ENCODE measurements around the gene EWSR1.
"Not testable (repeated sequence)": the region's sequence is repeated elsewhere in the genome, so short reads cannot be mapped to it uniquely, and the experiment has no call there.

The EWSR1 gene

DNA sequence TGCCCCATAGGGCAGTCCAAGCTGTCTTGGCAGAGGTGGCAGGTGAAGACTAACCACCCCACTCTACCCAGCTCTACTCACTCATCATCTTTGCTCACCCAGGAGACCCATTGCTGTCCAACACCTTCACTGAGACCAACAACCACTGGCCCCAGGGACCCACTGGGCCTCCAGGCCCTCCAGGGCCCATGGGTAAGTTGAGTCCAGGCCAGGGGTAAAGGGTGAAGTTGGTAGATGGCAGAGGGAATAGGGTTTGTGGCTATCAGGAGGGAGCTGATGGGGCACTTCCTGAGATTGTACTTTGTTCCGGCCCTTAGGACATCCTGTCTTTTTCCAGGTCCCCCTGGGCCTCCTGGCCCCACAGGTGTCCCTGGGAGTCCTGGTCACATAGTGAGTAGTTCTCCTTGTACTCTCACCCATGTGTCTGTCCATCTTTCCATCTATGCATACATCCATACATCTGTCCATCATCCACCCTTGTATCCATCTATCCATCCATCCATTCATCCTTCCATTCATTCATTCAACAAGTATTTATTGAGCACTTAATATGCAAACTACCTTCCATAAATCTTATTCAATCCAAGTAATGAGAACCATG is 34.7 kb upstream of the EWSR1 start:
- Histone ChIP-seq H3K4me3 (ENCODE audit: low read depth, low read length) (no peak overlapping the region), H3K36me3 (replicated peaks) (no peaks in the 10 kb centered on the region), H3K27ac (no peak overlapping the region), H3K27me3 (replicated peaks) (no peaks in the 10 kb centered on the region)
- in situ Hi-C loops (cut with HindIII; ENCODE audit: low pct_ligation_motif_present, low sequenced_read_pairs), result no loop called here
- DNase-seq, result no peak
- TF ChIP-seq, protein P1, sequence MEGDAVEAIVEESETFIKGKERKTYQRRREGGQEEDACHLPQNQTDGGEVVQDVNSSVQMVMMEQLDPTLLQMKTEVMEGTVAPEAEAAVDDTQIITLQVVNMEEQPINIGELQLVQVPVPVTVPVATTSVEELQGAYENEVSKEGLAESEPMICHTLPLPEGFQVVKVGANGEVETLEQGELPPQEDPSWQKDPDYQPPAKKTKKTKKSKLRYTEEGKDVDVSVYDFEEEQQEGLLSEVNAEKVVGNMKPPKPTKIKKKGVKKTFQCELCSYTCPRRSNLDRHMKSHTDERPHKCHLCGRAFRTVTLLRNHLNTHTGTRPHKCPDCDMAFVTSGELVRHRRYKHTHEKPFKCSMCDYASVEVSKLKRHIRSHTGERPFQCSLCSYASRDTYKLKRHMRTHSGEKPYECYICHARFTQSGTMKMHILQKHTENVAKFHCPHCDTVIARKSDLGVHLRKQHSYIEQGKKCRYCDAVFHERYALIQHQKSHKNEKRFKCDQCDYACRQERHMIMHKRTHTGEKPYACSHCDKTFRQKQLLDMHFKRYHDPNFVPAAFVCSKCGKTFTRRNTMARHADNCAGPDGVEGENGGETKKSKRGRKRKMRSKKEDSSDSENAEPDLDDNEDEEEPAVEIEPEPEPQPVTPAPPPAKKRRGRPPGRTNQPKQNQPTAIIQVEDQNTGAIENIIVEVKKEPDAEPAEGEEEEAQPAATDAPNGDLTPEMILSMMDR (IDR thresholded peaks at IDR 0.05; ENCODE audit: low read depth, low read length, missing control alignments), result no peak

GRCh38 chr22:29240481-29240880 is 27.6 kb upstream of the EWSR1 start:
- H3K36me3 ChIP-seq (replicated peaks); H3K4me3 ChIP-seq (ENCODE audit: low read depth, low read length); DNase-seq; H3K27me3 ChIP-seq (replicated peaks); in situ Hi-C loops (cut with HindIII; ENCODE audit: low pct_ligation_motif_present, low sequenced_read_pairs); H3K27ac ChIP-seq: not testable (repeated sequence)

GRCh38 chr22:29243874-29244446 is 24.1 kb upstream of the EWSR1 start:
- DNase-seq, result no peak
- no peak overlapping the region for H3K27ac ChIP-seq
- no peaks in the 10 kb centered on the region for H3K36me3 ChIP-seq (replicated peaks)
- H3K27me3 ChIP-seq (replicated peaks), result no peaks in the 10 kb centered on the region
- in situ Hi-C loops (cut with HindIII; ENCODE audit: low pct_ligation_motif_present, low sequenced_read_pairs), result no loop called here
- no peak overlapping the region for H3K4me3 ChIP-seq (ENCODE audit: low read depth, low read length)
- TF ChIP-seq, protein P1 (IDR thresholded peaks at IDR 0.05; ENCODE audit: low read depth, low read length, missing control alignments), result no peak

DNA sequence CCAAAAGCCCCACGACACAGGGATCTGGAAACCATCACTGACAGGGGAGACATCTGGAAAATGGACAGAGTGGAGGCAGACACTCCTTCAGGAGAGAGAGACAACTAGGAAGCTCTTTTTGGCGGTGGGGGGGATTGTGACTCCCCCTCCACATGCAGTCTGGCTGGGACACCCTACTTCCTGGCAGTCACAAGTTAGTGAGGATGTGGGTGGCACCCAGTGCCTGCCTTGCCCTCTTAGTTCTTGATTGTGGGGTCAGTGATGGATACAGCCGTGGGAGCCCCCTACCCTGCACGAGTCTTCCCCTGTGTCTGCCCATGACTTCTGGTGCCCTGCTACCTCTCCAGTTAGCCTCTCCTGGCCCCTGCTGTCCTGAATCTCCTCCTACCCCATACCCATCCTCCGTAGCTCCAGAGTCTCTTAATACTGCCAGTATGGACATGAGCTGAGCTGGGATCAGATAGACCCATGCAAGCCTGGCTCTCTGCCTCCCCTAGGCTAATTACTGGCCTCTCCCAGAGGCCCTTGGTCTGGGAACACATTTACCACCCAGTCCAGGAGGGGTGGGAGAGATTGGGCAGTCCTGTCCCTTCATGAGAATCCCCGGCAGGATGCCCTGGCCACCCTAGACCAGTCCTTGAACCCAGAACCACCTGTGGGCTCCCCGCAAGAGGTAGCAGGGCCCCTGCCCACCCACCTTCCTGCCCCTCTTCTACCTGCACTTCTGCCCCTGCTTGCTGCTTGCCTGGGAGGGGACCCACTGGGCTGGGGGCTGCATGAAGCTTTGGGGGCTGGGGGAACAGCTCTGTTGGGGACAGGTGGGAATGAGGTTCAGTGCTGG is 23.1 kb upstream of the EWSR1 start:
- Histone ChIP-seq H3K36me3 (replicated peaks) (no peaks in the 10 kb centered on the region), H3K27me3 (replicated peaks) (no peaks in the 10 kb centered on the region), H3K27ac (no peak overlapping the region), H3K4me3 (ENCODE audit: low read depth, low read length) (no peak overlapping the region)
- DNase-seq, result no peak
- TF ChIP-seq, protein P1 (IDR thresholded peaks at IDR 0.05; ENCODE audit: low read depth, low read length, missing control alignments), result no peak
- in situ Hi-C loops (cut with HindIII; ENCODE audit: low pct_ligation_motif_present, low sequenced_read_pairs), result no loop called here

- peak; percentile 53 for DNase-seq
- TF ChIP-seq, protein P1 (IDR thresholded peaks at IDR 0.05; ENCODE audit: low read depth, low read length, missing control alignments), result peak; percentile 99
- H3K27me3 ChIP-seq (replicated peaks), result no peaks in the 10 kb centered on the region
- no peaks in the 10 kb centered on the region for H3K36me3 ChIP-seq (replicated peaks)
- H3K27ac ChIP-seq, result no peak overlapping the region
- in situ Hi-C loops (cut with HindIII; ENCODE audit: low pct_ligation_motif_present, low sequenced_read_pairs), result no loop called here
- no peak overlapping the region for H3K4me3 ChIP-seq (ENCODE audit: low read depth, low read length)
These were observed 22.3 kb upstream of the EWSR1 start for GRCh38 chr22:29245626-29246385.

GRCh38 chr22:29247891-29248290 is 20.2 kb upstream of the EWSR1 start:
- H3K27ac ChIP-seq; in situ Hi-C loops (cut with HindIII; ENCODE audit: low pct_ligation_motif_present, low sequenced_read_pairs); DNase-seq; H3K4me3 ChIP-seq (ENCODE audit: low read depth, low read length); H3K36me3 ChIP-seq (replicated peaks); H3K27me3 ChIP-seq (replicated peaks): not testable (repeated sequence)

Data from brain microvascular endothelial cell (primary cell).